GM19468 (cell line): Measurements from ENCODE around the gene KAT2B.

Source experiments
- ATAC-seq: cut with Tn5 transposase; IDR thresholded peaks from one replicate; pipeline ENCODE4 v1.9.1; 2021; ENCODE audit warnings: mild to moderate bottlenecking, moderate library complexity, moderate number of reproducible peaks; ENCODE audit not compliant: unreplicated experiment; ENCODE audit errors: extremely low read depth

Gene KAT2B

DNA sequence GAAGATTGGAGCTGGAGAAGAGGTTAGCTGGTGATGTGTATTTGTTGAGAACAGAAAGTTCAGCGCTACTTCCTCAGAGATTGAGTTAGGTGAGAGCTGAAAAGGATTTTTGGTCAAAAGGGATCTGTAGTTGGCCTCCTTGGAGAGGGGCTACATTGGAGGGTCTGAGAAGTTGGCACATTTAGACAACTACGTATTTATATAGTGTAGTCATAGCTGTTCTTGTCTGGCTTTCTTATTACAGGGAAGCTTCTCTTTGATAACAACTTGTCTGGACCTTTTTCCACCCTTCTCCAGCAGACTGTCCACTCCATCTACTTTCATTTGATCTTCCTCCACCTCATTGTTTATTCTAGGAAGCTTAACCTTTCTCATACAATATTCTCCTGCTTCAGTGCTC is 43.7 kb downstream of the KAT2B start:
- no peak for ATAC-seq

DNA sequence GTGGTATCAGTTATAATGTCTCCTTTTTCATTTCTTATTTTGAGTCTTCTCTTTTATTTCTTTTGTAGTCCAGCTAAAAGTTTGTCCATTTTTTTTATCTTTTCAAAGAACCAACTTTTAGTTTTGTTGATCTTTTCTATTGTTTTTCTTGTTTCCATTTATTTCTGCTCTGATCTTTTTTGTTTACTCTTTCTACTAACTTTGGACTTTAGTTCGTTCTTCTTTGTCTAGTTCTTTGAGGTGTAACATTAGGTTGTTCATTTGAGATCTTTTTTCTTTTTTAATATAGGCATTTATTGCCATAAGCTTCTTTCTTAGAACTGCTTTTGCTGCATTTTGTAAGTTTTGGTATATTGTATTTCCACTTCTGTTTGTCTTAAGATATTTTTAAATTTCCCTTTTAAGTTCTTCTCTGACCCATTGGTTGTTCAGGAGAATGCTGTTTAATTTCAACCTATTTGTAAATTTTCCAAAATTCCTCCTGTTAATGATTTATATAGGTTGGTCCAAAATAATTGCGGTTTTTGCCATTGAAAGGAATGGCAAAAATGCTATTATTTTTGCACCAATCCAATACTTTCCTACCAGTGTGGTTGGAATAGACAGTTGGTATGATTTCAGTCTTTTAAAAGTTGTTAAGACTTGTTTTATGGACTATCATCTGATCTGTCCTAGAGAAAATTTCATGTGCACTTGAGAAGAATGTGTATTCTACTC is 51.2 kb downstream of the KAT2B start:
- ATAC-seq, result no peak

DNA sequence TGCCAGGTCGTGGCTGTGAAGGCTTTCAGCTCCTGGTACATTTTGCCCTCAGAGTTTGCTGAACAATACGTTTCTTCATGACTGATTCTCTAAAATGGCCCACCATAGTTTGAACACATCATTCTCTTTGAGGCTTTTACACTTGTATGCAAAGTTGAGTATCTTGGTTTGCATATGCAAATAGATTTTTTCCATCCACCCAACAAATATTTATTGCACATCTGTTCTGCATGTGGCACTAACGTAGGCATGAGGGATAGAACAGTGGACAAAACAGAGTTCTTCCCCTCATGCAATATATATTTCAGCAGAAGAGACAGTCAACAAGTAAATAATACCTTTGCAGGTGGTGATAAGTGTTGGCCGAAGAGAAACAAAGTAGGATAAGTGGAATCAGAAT is 55.2 kb downstream of the KAT2B start:
- ATAC-seq, result no peak

DNA sequence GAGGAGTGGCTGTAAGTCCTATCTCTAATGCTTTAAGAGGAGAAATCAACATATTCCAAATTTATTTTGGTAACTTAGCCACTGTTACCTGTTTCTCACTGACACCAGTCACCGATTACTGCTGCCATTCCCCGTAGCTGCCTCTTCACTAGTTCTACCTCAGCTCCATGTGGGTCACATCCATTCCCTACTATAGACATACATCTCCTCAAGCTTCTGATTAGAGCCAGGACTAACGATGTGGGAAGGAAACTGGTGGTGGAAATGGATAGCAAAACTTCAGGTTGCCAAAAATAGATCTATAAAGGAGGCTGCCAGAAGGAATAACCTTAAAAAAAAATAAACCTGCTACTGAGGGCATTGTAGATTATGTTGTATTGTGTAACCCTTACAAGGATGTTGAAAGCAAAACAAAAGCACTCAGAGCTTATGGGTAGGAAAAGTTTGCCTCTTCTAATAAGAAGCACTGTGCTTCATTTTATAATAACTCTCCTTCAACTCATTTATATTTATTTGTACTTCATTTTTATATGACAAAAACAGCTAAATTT is 56.0 kb downstream of the KAT2B start:
- no peak for ATAC-seq

DNA sequence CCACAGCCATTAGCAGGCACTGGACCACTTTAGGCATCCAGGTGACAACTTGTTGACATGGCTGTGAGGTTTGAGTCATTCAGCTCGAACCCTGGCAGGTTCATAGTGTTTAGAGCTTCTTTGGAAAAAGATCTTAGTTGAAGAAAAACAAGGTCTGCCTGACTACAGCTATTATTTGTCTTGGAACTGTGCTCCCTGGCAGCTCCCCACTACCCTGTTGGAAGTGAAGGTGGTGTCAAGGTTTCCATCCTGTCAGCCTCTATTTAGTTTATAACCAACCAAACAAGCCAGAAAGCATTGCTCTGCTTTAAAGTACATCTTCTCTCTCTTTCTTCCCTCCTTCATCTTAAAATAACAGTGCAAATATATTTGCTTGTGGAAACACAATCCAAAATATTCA is 56.8 kb downstream of the KAT2B start:
- no peak for ATAC-seq

DNA sequence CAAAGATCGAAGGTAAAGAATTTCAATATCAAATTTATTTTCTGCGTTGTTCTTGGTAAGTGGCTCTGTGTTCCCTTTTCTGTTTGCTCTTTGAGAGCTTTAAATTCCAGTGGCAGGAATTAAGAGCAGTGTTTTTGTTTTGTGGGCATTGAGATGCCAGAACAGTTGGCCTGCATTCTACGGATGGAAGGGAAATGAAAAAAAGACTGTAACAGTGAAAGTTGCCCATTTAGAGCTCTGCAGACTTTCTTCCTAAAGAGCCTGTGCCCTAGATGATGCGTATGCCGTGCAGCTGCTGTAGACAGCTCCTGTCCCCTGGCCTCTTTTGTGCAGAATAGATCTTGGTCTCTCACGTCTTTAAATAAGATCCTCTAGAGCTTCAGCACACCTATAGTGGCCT is 58.8 kb downstream of the KAT2B start:
- no peak for ATAC-seq

DNA sequence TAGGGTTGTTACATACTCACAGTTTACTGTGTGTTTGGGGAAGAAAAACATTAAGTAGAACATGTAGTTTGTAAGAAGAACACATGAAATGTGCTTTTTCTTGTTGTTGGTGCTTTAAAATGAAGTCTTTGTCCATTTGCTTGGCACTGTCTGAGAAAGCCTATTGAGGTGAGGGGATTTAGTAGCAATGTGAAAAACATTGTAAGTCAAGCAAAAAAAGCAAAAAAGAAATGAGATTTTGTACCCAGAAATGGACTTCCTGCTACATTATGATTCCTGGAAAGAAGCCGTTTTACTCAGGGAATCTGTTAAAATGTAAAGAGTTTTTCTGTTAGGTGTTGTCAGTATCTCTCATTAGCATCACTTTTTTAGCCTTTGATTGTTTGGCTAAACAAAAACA is 59.9 kb downstream of the KAT2B start:
- ATAC-seq, result no peak

DNA sequence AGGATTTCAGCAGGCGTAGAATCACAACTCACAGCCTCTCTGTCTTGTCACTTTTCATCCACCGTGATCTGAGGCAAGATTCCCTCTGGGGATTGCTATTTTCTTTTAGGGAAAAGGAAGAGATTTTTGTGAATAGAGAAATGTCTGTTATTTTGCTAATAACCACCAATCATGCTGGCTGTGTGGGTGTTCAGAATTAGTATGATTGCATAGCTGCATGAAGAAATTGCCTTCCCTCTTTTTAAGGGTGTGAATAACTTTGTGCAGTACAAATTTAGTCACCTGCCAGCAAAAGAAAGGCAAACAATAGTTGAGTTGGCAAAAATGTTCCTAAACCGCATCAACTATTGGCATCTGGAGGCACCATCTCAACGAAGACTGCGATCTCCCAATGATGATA is 60.8 kb downstream of the KAT2B start:
- ATAC-seq, result no peak

DNA sequence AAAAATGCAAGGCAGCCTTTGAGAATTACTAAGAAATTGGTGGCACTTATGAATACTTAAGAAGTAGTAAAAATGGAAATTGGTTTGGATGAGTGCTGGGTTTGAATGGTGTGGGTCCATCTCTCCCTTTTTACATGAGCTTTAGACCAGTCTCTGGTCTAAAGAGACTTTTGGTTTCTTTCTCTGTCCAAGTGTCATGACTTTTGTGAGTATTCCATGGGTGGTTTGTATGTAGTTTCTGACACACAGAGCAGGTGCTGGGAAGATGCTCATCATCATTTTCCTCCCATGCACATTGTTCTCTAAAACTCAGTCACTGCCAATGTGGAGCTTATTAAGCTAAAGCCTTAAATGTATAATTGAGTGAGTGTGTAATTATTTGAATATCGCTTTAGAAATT is 63.5 kb downstream of the KAT2B start:
- no peak for ATAC-seq

DNA sequence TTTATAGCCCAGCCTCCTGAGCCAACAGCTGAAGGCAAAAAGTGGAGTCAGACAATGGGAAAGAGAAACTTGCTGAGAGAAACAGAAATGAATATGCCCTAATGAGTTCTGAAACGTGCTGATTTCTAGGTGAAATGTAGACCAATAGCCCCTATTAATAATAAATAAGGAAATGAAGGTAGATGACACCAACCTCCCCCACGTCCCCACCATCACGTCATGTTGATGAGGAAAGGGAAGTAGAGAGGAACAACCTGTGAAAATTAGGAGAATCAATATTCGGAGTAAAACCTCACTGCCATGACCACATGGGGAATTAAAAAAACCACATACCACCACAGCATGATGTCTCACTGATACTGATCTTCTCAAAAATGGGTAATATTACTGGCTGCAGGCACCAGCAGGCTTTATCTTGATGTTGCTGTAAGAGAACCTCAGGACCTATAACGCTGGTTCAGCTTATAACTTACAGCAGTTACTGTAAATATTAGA is 64.0 kb downstream of the KAT2B start:
- peak; percentile 23 for ATAC-seq

DNA sequence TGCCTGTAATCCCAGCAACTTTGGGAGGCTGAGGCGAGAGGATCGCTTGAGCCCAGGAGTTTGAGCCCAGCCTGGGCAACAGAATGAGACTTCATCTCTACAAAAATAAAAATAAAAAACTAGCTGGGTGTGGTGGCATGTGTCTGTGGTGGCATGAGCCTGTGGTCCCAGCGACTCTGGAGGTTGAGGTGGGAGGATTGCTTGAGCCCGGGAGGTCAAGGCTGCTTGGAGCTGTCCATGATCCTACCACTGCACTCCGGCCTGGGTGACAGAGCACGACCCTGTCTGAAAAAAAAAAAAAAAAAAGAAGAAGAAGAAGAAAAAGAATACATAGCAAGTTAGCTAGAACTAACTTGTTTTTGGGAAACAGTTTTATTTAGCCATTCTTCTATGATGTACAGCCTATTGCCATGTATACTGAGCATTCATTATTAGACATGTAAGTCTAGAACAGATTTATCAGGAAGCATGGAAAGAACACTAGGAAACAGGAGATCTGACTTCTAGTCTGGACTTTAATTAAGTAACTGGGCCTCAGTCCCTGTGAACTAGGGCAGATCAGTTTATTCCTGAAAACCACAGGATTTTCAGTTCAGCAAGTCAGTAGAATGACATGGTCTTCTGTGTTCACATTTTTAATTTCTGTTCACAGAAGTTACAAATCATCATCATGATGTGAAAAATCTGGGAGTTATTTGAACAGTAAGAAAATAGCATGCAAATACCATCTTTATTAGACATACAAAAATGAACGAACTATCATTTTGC is 65.5 kb downstream of the KAT2B start:
- no peak for ATAC-seq

DNA sequence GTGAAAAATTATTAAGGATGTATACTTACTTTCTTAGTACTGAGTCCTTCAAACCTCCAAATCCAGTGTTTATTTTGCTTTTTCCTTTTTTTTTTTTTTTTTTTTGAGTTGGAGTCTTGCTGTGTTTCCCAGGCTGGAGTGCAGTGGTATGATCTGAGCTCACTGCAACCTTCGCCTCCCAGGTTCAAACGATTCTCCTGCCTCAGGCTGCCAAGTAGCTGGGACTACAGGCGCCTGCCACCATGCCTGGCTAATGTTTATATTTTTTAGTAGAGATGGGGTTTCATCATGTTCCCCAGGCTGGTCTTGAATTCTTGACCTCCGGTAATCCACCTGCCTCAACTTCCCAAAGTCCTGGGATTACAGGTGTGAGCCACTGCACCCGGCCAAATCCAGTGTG is 67.5 kb downstream of the KAT2B start:
- no peak for ATAC-seq

DNA sequence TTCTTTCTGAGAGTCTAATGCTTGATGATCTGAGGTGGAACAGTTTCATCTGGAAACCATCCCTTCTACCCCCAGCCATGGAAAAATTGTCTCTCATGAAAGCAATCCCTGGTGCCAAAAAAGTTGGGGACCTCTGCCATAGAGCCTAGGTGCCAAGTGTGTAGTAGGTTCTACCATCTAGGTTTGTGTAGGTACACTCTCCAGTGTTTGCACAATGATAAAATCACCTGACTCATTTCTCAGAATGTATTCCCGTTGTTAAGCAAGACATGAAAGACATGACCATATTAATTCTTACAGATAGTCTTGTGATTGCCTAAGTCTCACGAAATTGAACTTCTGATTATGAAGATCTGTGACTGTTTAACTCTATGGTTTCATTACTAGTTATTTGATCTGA is 68.6 kb downstream of the KAT2B start:
- no peak for ATAC-seq

DNA sequence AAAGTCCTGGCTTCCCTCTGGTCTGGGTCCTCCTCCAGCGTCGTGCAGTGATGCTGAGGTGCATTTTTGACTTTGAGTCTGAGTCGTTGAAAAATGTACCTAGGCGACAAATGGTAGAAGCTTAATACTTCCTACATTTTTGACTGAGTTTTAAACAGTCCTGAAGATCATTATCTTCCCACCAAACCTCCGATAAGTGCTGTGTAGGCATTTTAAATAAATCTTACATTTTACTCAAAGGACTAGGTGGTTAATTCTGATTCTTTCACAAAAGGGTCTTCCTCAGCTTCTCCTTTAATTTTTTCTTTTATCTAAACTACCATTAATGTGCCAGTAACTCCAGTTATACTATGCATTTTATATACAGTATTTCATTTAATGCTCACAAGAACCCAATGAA is 70.6 kb downstream of the KAT2B start:
- ATAC-seq, result no peak

DNA sequence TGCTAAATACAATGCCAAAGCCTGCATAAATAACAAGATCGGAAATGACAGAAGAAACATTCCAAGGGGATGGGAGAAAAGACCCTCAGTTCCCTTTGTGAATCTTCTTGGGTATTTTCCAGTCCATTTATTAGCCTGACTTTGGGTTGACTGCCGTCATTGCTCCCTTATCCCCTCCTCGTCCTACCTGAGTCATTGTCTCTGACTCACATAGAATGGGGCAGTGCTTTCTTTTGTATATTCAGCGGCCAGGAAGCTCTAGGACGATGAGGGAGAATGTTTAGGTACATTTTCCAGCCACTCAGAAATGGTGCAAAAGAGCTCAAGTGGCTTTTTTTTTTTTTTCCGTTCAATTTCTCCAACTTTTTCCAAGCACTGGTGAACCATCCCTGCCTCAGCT is 71.6 kb downstream of the KAT2B start:
- ATAC-seq, result no peak

DNA sequence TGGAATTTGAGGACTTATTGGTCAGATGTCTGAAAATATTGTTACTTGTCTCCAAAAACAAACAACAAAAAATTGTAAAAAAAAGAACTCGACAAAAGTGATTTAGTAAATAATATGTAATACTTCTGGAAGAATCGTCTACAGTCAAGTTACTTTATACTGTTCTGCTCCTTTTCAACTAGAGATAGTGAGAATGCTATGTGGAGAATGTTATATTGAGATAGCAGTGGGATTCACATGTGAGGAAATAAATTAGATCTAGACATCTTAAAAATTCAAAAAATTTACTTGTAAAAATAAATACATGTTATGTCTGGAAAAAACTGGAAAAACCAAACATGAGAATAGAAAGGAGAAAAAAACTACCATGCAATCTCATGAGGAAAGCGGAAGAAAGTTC is 80.8 kb downstream of the KAT2B start:
- ATAC-seq, result no peak

DNA sequence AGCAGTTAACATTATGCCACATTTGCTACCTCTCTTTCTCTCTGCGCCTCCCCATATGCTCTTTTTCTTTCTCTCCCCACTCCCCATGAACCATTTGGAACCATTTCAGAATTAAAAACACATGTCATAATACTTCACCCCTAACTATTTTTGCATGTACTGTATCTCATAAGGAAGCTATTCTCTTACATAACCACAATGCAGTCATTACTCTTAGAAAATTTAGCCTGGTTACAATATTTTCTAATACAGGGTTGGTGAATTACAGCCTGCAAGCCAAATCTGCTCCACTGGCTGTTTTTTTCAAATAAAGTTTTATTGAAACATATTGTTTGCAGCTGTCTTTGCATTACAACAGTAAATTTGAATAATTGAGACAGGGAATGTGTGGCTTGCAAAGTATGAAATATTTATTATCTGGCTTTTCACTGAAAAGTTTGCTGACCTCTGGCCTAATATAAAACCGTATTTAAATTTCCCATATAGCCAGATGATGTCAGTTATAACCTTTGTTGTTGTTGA is 82.9 kb downstream of the KAT2B start:
- no peak for ATAC-seq

DNA sequence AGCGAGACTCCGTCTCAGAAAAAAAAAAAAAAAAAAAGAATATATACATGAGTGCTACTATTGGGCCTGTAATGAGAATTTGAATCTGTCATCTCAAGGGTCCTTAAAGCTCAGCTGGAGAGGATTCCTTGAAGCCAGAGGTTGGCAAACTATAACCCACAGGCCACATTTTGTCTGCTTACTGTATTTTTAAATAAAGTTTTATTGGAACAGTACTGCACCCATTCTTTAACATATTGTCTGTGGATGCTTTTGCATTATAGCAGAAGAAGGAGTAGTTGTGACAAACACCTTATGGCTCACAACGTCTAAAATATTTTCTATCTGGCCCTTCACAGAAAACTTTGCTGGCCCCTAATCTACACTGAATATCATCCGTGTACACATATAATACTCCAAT is 85.0 kb downstream of the KAT2B start:
- no peak for ATAC-seq

DNA sequence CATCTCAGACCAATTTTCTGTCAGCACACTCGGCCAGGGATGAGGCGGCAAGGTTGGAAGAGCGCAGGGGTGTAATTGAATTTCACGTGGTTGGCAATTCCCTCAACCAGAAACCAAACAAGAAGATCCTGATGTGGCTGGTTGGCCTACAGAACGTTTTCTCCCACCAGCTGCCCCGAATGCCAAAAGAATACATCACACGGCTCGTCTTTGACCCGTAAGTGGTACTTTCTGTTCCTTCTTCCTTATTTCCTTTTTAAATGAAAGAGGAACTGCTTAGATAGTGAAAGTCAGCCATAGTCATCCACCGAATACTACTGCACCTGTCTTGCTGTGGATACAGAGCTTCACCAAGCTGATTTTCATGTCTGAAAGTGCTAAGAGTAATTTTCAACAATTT is 85.7 kb downstream of the KAT2B start:
- ATAC-seq, result peak; percentile 99

DNA sequence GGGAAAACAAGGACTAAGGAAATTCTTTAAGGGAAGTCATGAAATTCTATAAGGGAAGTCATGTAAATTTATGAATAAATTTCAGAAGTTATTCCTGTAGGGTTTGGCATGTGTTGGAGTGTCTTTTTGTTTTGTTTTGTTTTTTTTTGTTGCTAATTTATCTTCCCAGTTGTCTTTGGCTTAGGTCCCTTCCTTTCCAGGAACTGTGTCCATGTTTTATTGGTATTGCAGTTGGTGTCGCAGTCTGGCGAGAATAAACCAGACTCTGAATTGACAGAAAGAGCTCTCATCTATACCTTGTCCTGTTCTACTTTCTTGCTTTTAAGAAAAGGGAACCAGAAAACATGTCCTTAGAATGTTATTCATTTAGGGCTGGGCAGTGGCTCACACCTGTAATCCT is 88.1 kb downstream of the KAT2B start:
- no peak for ATAC-seq

DNA sequence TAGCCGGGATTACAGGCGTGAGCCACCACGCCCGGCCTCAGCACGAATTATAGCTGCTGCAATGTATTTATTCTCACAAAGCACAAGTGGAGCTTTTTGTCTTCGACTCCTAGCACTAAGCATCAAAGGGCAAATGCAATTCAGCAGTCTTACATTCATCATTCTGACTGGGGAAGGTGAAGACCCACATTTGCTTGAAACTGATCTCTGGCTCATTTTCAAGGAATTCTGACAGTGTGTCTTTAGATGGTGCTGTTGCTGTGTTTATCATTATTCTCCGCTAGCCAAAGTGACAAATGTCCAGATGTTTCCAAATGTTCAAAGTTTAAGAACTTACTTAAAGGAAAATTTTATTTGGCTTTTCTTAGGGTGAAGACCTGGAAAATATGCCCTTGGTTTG is 89.9 kb downstream of the KAT2B start:
- ATAC-seq, result no peak
